Activated CD4-positive, alpha-beta memory T cell treated with anti-CD3 and anti-CD28 coated beads, Interleukin-2, amount 10 ng/mL, durations not matched to agents 7 days and 5 days (primary cell): ENCODE results near the gene NUP85. TPM values are rescaled to one million over a fixed set of nuclear protein-coding genes. Genes with fewer than 3 reads are reported as not detected.

Experiments
- CTCF ChIA-PET: fragments of 350-600 bp; sonication (Branson Sonifier 250); formaldehyde crosslinking; loops from one replicate; lab custom pipeline; 2021; ENCODE audit warnings: antibody characterized with exemption, inconsistent platforms; lab: Charles Lee
- POLR2A ChIA-PET: fragments of 350-600 bp; sonication (Branson Sonifier 250); formaldehyde crosslinking; loops from one replicate; lab custom pipeline; 2021; ENCODE audit warnings: antibody characterized with exemption; lab: Charles Lee
- DNase-seq: peaks from one replicate; pipeline ENCODE4 v3.0.0-alpha.2; 2020
- H3K27ac Mint-ChIP-seq: one replicate; pipeline ENCODE4 v1.8.0; 2021; ENCODE audit warnings: mild to moderate bottlenecking, mixed read lengths
- H3K27me3 Mint-ChIP-seq: one replicate; pipeline ENCODE4 v1.8.0; 2021; ENCODE audit warnings: mixed read lengths
- H3K36me3 Mint-ChIP-seq: one replicate; pipeline ENCODE4 v1.8.0; 2021; ENCODE audit warnings: low read depth, mixed read lengths
- H3K4me1 Mint-ChIP-seq: one replicate; pipeline ENCODE4 v1.8.0; 2021; ENCODE audit warnings: mixed read lengths
- H3K4me3 Mint-ChIP-seq: one replicate; pipeline ENCODE4 v1.8.0; 2021; ENCODE audit warnings: mild to moderate bottlenecking, mixed read lengths
- H3K9me3 Mint-ChIP-seq: one replicate; pipeline ENCODE4 v1.8.0; 2021; ENCODE audit warnings: mixed read lengths
- total RNA-seq, 2 experiments: library from RNA; stranded (reverse); gene quantifications; one replicate each; pipeline ENCODE4 v1.2.3, GENCODE V29; 2021

NUP85 gene
- total RNA-seq, 2 experiments from 2014 or later: 109 to 116 TPM

GRCh38 chr17:75232786-75233185 lies 27.3 kb downstream of the NUP85 start:
- DNase-seq: no peak
- Mint-ChIP-seq H3K27me3 (no peaks in the 10 kb centered on the region), H3K9me3 (no peaks in the 10 kb centered on the region), H3K27ac (no peak overlapping the region), H3K4me1 (no peaks in the 10 kb centered on the region), H3K36me3 (peaks cover 65% of the 10 kb centered on the region), H3K4me3 (no peak overlapping the region)
- ChIA-PET POLR2A (no interaction called here), CTCF (no interaction called here)

- H3K4me1 Mint-ChIP-seq: peaks cover 27% of the 10 kb centered on the region
- peaks cover 75% of the 10 kb centered on the region for H3K36me3 Mint-ChIP-seq
- H3K27me3 Mint-ChIP-seq: no peaks in the 10 kb centered on the region
These were observed 31.9 kb downstream of the NUP85 start for GRCh38 chr17:75237100-75238014.

GRCh38 chr17:75238020-75238580 lies 32.6 kb downstream of the NUP85 start:
- POLR2A ChIA-PET: interaction anchor here (1.4 to 8.8 kb wide), 2 partner anchors 10 to 23 kb away, joined by 3 to 96 read pairs; partner anchors contain the start of genes GGA3 and MRPS7
- Mint-ChIP-seq H3K4me3 (no peak overlapping the region), H3K9me3 (no peaks in the 10 kb centered on the region), H3K27ac (no peak overlapping the region), H3K4me1 (peaks cover 35% of the 10 kb centered on the region), H3K36me3 (peaks cover 74% of the 10 kb centered on the region), H3K27me3 (no peaks in the 10 kb centered on the region)
- no peak for DNase-seq
- CTCF ChIA-PET: interaction anchor here (0.5 to 1.9 kb wide), 8 partner anchors 22 to 276 kb away, joined by 3 to 6 read pairs (median 3); partner anchors contain the start of gene MIF4GD

More at GRCh38 chr17:75237100-75238014, 31.9 kb downstream of the NUP85 start:
- Mint-ChIP-seq H3K9me3 (no peaks in the 10 kb centered on the region), H3K27ac (no peak overlapping the region), H3K4me3 (no peak overlapping the region)
- DNase-seq: no peak
- ChIA-PET POLR2A (interaction anchor here (0.7 to 8.8 kb wide), 4 partner anchors 9 to 34 kb away, joined by 3 to 96 read pairs (median 4); partner anchors contain the start of genes GGA3, MIF4GD and MRPS7), CTCF (interaction anchor here (0.5 to 1.9 kb wide), 12 partner anchors 23 to 360 kb away, joined by 3 to 6 read pairs (median 3); partner anchors contain the start of genes GGA3, MIF4GD and MRPS7)

GRCh38 chr17:75238684-75239191 lies 33.3 kb downstream of the NUP85 start:
- DNase-seq: peak; percentile 67
- no peaks in the 10 kb centered on the region for H3K27me3 Mint-ChIP-seq
- POLR2A ChIA-PET: interaction anchor here (0.7 to 8.8 kb wide), 6 partner anchors 8 to 32 kb away, joined by 3 to 96 read pairs (median 4); partner anchors contain the start of genes GGA3, MIF4GD and MRPS7
- no peaks in the 10 kb centered on the region for H3K9me3 Mint-ChIP-seq
- peaks cover 79% of the 10 kb centered on the region for H3K36me3 Mint-ChIP-seq
- H3K27ac Mint-ChIP-seq: peak overlapping the region; percentile 87
- peak overlapping the region; percentile 57 for H3K4me3 Mint-ChIP-seq
- H3K4me1 Mint-ChIP-seq: peaks cover 41% of the 10 kb centered on the region
- CTCF ChIA-PET: interaction anchor here (0.9 to 2.8 kb wide), 12 partner anchors 8 to 160 kb away, joined by 3 to 13 read pairs (median 4); partner anchors contain the start of gene MIF4GD

- ChIA-PET POLR2A (interaction anchor here (0.7 to 8.8 kb wide), 6 partner anchors 9 to 32 kb away, joined by 3 to 96 read pairs (median 4); partner anchors contain the start of genes GGA3, MIF4GD and MRPS7), CTCF (interaction anchor here (0.6 to 2.8 kb wide), 13 partner anchors 8 to 252 kb away, joined by 3 to 16 read pairs (median 4); partner anchors contain the start of gene CDR2L)
- H3K36me3 Mint-ChIP-seq: peaks cover 81% of the 10 kb centered on the region
- H3K4me1 Mint-ChIP-seq: peaks cover 46% of the 10 kb centered on the region
- H3K27ac Mint-ChIP-seq: peak overlapping the region; percentile 87
- H3K27me3 Mint-ChIP-seq: no peaks in the 10 kb centered on the region
- no peaks in the 10 kb centered on the region for H3K9me3 Mint-ChIP-seq
- DNase-seq: no peak
- peak overlapping the region; percentile 57 for H3K4me3 Mint-ChIP-seq
These were observed 33.7 kb downstream of the NUP85 start for GRCh38 chr17:75239214-75239613.

- no peak overlapping the region for H3K4me3 Mint-ChIP-seq
- no peak for DNase-seq
- H3K36me3 Mint-ChIP-seq: peaks cover 80% of the 10 kb centered on the region
- no peaks in the 10 kb centered on the region for H3K9me3 Mint-ChIP-seq
- H3K27me3 Mint-ChIP-seq: no peaks in the 10 kb centered on the region
- ChIA-PET CTCF (interaction anchor here (0.6 to 3.8 kb wide), 15 partner anchors 9 to 252 kb away, joined by 3 to 23 read pairs (median 4); partner anchors contain the start of genes CDR2L, GGA3, MIF4GD and MRPS7), POLR2A (interaction anchor here (0.7 to 8.8 kb wide), 7 partner anchors 9 to 34 kb away, joined by 3 to 96 read pairs (median 4); partner anchors contain the start of genes GGA3, MRPS7 and NUP85)
- H3K27ac Mint-ChIP-seq: peak overlapping the region; percentile 41
- peaks cover 51% of the 10 kb centered on the region for H3K4me1 Mint-ChIP-seq
These were observed 34.4 kb downstream of the NUP85 start for GRCh38 chr17:75239778-75240393.

- no peak overlapping the region for H3K4me3 Mint-ChIP-seq
- peak overlapping the region; percentile 41 for H3K27ac Mint-ChIP-seq
- ChIA-PET POLR2A (interaction anchor here (1.0 to 8.8 kb wide), 4 partner anchors 9 to 35 kb away, joined by 3 to 96 read pairs (median 8); partner anchors contain the start of genes GGA3, MRPS7 and NUP85), CTCF (interaction anchor here (0.7 to 3.8 kb wide), 11 partner anchors 9 to 367 kb away, joined by 3 to 23 read pairs (median 5); partner anchors contain the start of genes GGA3, MIF4GD and MRPS7)
- DNase-seq: peak; percentile 39
- H3K27me3 Mint-ChIP-seq: no peaks in the 10 kb centered on the region
- peaks cover 51% of the 10 kb centered on the region for H3K4me1 Mint-ChIP-seq
- H3K36me3 Mint-ChIP-seq: peaks cover 79% of the 10 kb centered on the region
- H3K9me3 Mint-ChIP-seq: no peaks in the 10 kb centered on the region
These were observed 35.1 kb downstream of the NUP85 start for GRCh38 chr17:75240394-75241142.

GRCh38 chr17:75241143-75241430 lies 35.6 kb downstream of the NUP85 start:
- ChIA-PET CTCF (interaction anchor here (1.0 to 3.8 kb wide), 8 partner anchors 8 to 368 kb away, joined by 3 to 23 read pairs (median 9); partner anchors contain the start of genes GGA3, MIF4GD and MRPS7), POLR2A (interaction anchor here (1.0 to 8.8 kb wide), 4 partner anchors 9 to 36 kb away, joined by 3 to 96 read pairs (median 8); partner anchors contain the start of genes GGA3, MRPS7 and NUP85)
- no peak overlapping the region for H3K4me3 Mint-ChIP-seq
- H3K27ac Mint-ChIP-seq: no peak overlapping the region
- H3K4me1 Mint-ChIP-seq: peaks cover 52% of the 10 kb centered on the region
- no peaks in the 10 kb centered on the region for H3K9me3 Mint-ChIP-seq
- H3K27me3 Mint-ChIP-seq: no peaks in the 10 kb centered on the region
- peaks cover 82% of the 10 kb centered on the region for H3K36me3 Mint-ChIP-seq
- no peak for DNase-seq

GRCh38 chr17:75241502-75241901 lies 36.0 kb downstream of the NUP85 start:
- no peak for DNase-seq
- CTCF ChIA-PET: interaction anchor here (0.7 to 3.8 kb wide), 8 partner anchors 18 to 368 kb away, joined by 3 to 23 read pairs (median 3); partner anchors contain the start of genes MIF4GD, NT5C, NUP85 and SLC25A19
- H3K36me3 Mint-ChIP-seq: peaks cover 82% of the 10 kb centered on the region
- H3K9me3 Mint-ChIP-seq: no peaks in the 10 kb centered on the region
- H3K4me3 Mint-ChIP-seq: no peak overlapping the region
- peaks cover 54% of the 10 kb centered on the region for H3K4me1 Mint-ChIP-seq
- POLR2A ChIA-PET: interaction anchor here (0.9 to 8.8 kb wide), 7 partner anchors 12 to 53 kb away, joined by 3 to 96 read pairs (median 9); partner anchors contain the start of genes GGA3, MIF4GD, MRPS7 and SLC25A19
- H3K27ac Mint-ChIP-seq: peak overlapping the region; percentile 94
- H3K27me3 Mint-ChIP-seq: no peaks in the 10 kb centered on the region

- ChIA-PET CTCF (interaction anchor here (0.7 to 3.8 kb wide), 9 partner anchors 9 to 280 kb away, joined by 3 to 23 read pairs (median 3); partner anchors contain the start of genes GGA3, MIF4GD, MRPS7 and NT5C), POLR2A (interaction anchor here (0.9 to 8.8 kb wide), 8 partner anchors 13 to 59 kb away, joined by 3 to 96 read pairs (median 6); partner anchors contain the start of genes GGA3, MIF4GD, MRPS7 and SLC25A19)
- Mint-ChIP-seq H3K36me3 (peaks cover 82% of the 10 kb centered on the region), H3K27ac (peak overlapping the region; percentile 94), H3K27me3 (no peaks in the 10 kb centered on the region), H3K4me3 (no peak overlapping the region), H3K9me3 (no peaks in the 10 kb centered on the region), H3K4me1 (peaks cover 54% of the 10 kb centered on the region)
- peak; percentile 35 for DNase-seq
These were observed 36.5 kb downstream of the NUP85 start for GRCh38 chr17:75241996-75242460.
